K562 (cell line): ENCODE results near the gene MAP3K7. TPM values are rescaled to one million over a fixed set of nuclear protein-coding genes. Genes with fewer than 3 reads are reported as not detected.

Experiments used
- ATAC-seq: fragments of 200-7000 bp; cut with Tn5 transposase; 3 replicates; pipeline ENCODE4 v1.9.1; 2020; ENCODE audit warnings: moderate library complexity
- BruUV-seq: library from RNA; stranded (reverse); fragments of 400-500 nt; replicated peaks from 2 replicates; lab custom pipeline; 2021; lab: Mats Ljungman, UMichigan
- CTCF ChIA-PET: fragments of 300-600 bp; formaldehyde crosslinking; extraction: SDS; loops from one replicate; lab custom pipeline; 2021; ENCODE audit warnings: low intra/inter-chr PET ratio; lab: Yijun Ruan, JAX
- POLR2A ChIA-PET: fragments of 300-600, 350-650 bp; sonication (Branson Sonifier 250); formaldehyde crosslinking; extraction: SDS; loops from one replicate; lab custom pipeline; 2021; ENCODE audit warnings: antibody characterized with exemption, inconsistent platforms; lab: Yijun Ruan, JAX
- DNase-seq, 4 experiments: peaks; one replicate each; pipeline versions ENCODE4 v3.0.0 to v3.0.0-alpha.2; 2011 to 2018; ENCODE audit warnings: low spot score in 3 of 4, mixed read lengths in 3 of 4; ENCODE audit errors: extremely low read depth in 1 of 4
- FAIRE-seq: peaks from 2 replicates; lab custom pipeline; 2011; peaks lifted over from hg19 to GRCh38; lab: Jason Lieb, UNC
- H2AFZ ChIP-seq: 2 replicates; pipeline ENCODE4 v1.6.0; 2011; ENCODE audit warnings: low read depth, low read length, control low read depth, inconsistent platforms
- H3K27ac ChIP-seq: fragments of 200-600 bp; 3 replicates; pipeline ENCODE4 v1.8.0; 2011; ENCODE audit warnings: low read depth, mild to moderate bottlenecking, control low read depth, inconsistent platforms, low read length, moderate library complexity, mixed read lengths; ENCODE audit errors: extremely low read depth
- H3K27me3 ChIP-seq, 2 experiments: fragments of 300-600 bp in 1 of 2; 2 replicates in 1 of 2; 3 replicates in 1 of 2; pipeline versions ENCODE4 v1.6.0 to v1.8.0; 2011; ENCODE audit warnings: inconsistent platforms in 2 of 2, low read length in 2 of 2, mild to moderate bottlenecking in 1 of 2, mixed read lengths in 1 of 2, moderate library complexity in 1 of 2; ENCODE audit not compliant: control insufficient read depth in 2 of 2, insufficient read depth in 2 of 2
- H3K36me3 ChIP-seq: fragments of 300-600 bp; 3 replicates; pipeline ENCODE4 v1.8.0; 2011; ENCODE audit warnings: mild to moderate bottlenecking, low read length, inconsistent platforms; ENCODE audit not compliant: control insufficient read depth, insufficient read depth
- H3K4me1 ChIP-seq, 2 experiments: fragments of 200-600 bp in 1 of 2; replicated peaks in 1 of 2; 2 replicates in 1 of 2; 3 replicates in 1 of 2; pipeline versions ENCODE4 v1.5.1 to v1.8.0; 2011; ENCODE audit warnings: inconsistent platforms in 2 of 2, low read length in 2 of 2, mild to moderate bottlenecking in 1 of 2, mixed read lengths in 1 of 2, moderate library complexity in 1 of 2; ENCODE audit not compliant: control insufficient read depth in 2 of 2, insufficient read depth in 2 of 2
- H3K4me2 ChIP-seq: 2 replicates; pipeline ENCODE4 v1.6.1; 2011; ENCODE audit warnings: low read length, control low read depth, inconsistent platforms, mixed read lengths; ENCODE audit not compliant: insufficient read depth
- H3K4me3 ChIP-seq: fragments of 200-600 bp; sonication (generic), shearing (Covaris generic); 2 replicates; pipeline ENCODE4 v1.5.1; 2016; ENCODE audit warnings: control low read depth, inconsistent platforms
- H3K79me2 ChIP-seq: fragments of 200-600 bp; 3 replicates; pipeline ENCODE4 v1.8.0; 2011; ENCODE audit warnings: low read length, inconsistent platforms; ENCODE audit not compliant: control insufficient read depth, insufficient read depth
- H3K9ac ChIP-seq, 2 experiments: 2 replicates each; pipeline versions ENCODE4 v1.6.0 to v1.6.1; 2011; ENCODE audit warnings: low read depth in 2 of 2, low read length in 2 of 2, control low read depth in 1 of 2, inconsistent platforms in 1 of 2, mild to moderate bottlenecking in 1 of 2, mixed read lengths in 1 of 2; ENCODE audit not compliant: insufficient read depth in 1 of 2
- H3K9me1 ChIP-seq: one replicate; pipeline ENCODE4 v1.6.0; 2011; ENCODE audit warnings: inconsistent platforms, mild to moderate bottlenecking, low read length, moderate library complexity; ENCODE audit not compliant: control insufficient read depth, insufficient read depth
- H3K9me3 ChIP-seq: replicated peaks from 2 replicates; pipeline ENCODE4 v1.5.1; 2011; ENCODE audit warnings: low read depth, low read length, inconsistent platforms; ENCODE audit not compliant: control insufficient read depth, insufficient read depth
- H4K20me1 ChIP-seq: replicated peaks from 2 replicates; pipeline ENCODE4 v1.6.1; 2011; ENCODE audit warnings: low read length, inconsistent platforms, mixed read lengths; ENCODE audit not compliant: control insufficient read depth, insufficient read depth
- EGR1 ChIP-seq: fragments of 450-650 bp; conservative IDR thresholded peaks from 2 replicates; pipeline ENCODE4 v1.6.1; 2017; ENCODE audit warnings: mild to moderate bottlenecking
- PHF8 ChIP-seq: fragments of 200-600 bp; sonication (generic); IDR thresholded peaks from 2 replicates; pipeline ENCODE4 v1.6.1; 2012; ENCODE audit warnings: mixed run types, mild to moderate bottlenecking, inconsistent platforms, low read length, moderate library complexity, borderline replicate concordance
- TAF1 ChIP-seq: IDR thresholded peaks from 2 replicates; pipeline ENCODE4 v1.6.1; 2011; ENCODE audit warnings: mild to moderate bottlenecking, low read length, moderate library complexity; ENCODE audit not compliant: insufficient read depth, control insufficient read depth, severe bottlenecking; ENCODE audit errors: extremely low read depth
- ZBTB17 ChIP-seq: fragments of 450-650 bp; formaldehyde crosslinking; IDR thresholded peaks from 2 replicates; pipeline ENCODE4 v1.4.0; 2020; ENCODE audit warnings: mild to moderate bottlenecking
- WGBS: fragments of 100-300 bp; shearing (Covaris generic); methylation state at CpG from one replicate; pipeline ENCODE4 v1.1.6; 2016; ENCODE audit warnings: low coverage, mixed read lengths; ENCODE audit not compliant: insufficient coverage; ENCODE audit errors: missing lambda C conversion rate; 5-methylcytosine and 5-hydroxymethylcytosine counted together
- in situ Hi-C: fragments of 300-500 bp; cut with MboI; formaldehyde crosslinking; loops from 4 replicates; pipeline ENCODE4 v1.15.0; 2018; ENCODE audit warnings: inconsistent platforms, mixed read lengths
- intact Hi-C: fragments of 100-400 bp; cut with micrococcal nuclease; formaldehyde crosslinking; loops from 2 replicates; pipeline ENCODE4 v1.14.2; 2022
- polyA plus RNA-seq, 8 experiments: library from polyadenylated mRNA; depleted of rRNA in 4 of 8; stranded (reverse) in 5 of 8; unstranded in 3 of 8; fragments of >200 nt; fragmentation: Nextera tagmentation in 2 of 8; fragmentation: Illumina TruSeq in 1 of 8; extraction: Ambion mirVana in 2 of 8; extraction: Trizol in 1 of 8; gene quantifications; 2 replicates each; pipeline versions ENCODE4 v1.2.1 to v1.2.3, GENCODE V29; 2011 to 2014; ENCODE audit warnings: inconsistent platforms in 1 of 8, missing spikeins in 1 of 8
- total RNA-seq, 7 experiments: library from RNA; depleted of rRNA in 6 of 7; stranded (reverse); fragments of >200 nt in 6 of 7; fragmentation: Illumina TruSeq in 2 of 7; extraction: Trizol in 2 of 7; gene quantifications; 2 replicates each; pipeline versions ENCODE4 v1.2.1 to v1.2.3, GENCODE V29; 2011 to 2021; ENCODE audit warnings: low replicate concordance in 1 of 7
- TF ChIP-seq, protein P1 (sequence below): fragments of 250-450 bp; sonication (Bioruptor Pico); IDR thresholded peaks from 2 replicates; pipeline ENCODE4 v1.4.0; 2020; ENCODE audit warnings: mild to moderate bottlenecking, moderate library complexity
- TF ChIP-seq, protein P2 (sequence below): fragments of 450-650 bp; IDR thresholded peaks from 2 replicates; pipeline ENCODE4 v1.6.1; 2016
- TF ChIP-seq, protein P3 (sequence below): fragments of 450-650 bp; formaldehyde crosslinking; IDR thresholded peaks from 2 replicates; pipeline ENCODE4 v1.4.0; 2022; ENCODE audit warnings: missing genetic modification characterization

Gene MAP3K7
- total and polyA plus RNA-seq, 9 of the 15 experiments (the other 6 are each of a cell fraction or from before 2014, with no cell fraction given) = 13.4 to 60.9 (median 34.8) TPM

DNA sequence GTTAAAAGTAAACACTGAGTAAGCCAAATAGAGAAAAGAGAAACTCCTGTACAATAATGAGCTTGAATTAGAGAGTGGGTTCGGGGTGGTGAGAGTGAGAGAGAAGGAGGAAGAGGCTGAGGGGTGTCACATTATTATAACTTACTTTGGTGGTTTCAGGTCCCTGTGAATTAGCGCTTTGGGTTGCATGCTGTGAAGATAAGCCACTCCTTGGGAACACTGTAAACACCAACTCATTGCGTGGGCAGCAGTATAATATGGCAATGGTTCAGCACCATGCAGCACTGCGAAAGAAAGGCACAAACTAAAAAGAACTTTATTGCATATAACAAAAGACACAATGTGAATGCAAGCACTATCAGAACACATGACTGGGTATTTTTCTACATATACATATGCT, 26.9 kb downstream of the MAP3K7 start:
- peak; percentile 66 for FAIRE-seq
- POLR2A ChIA-PET = interaction anchor here (1.0 kb wide), 1 partner anchor 314 kb away, joined by 3 read pairs; no protein-coding TSS in a partner anchor
- 72% methylated on average over 4 of the region's 4 CpGs for WGBS

DNA sequence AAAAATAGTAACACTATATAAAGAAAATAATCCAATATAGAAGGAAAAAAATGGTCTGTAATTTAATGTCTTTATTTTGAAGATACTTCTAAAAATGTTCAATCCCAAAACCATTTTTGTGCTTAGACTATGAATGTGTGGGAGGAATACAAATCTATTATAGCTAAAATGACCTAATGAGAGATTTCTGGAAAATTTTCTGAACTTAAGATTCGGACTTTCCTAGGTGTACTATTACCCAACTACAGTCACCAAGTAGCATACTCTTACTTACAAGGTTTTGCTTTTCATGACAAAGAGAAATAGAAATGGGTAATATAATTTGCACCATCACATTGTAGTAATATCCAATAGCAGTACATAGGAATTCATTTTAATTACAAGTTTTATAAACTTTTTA, 29.9 kb downstream of the MAP3K7 start:
- TF ChIP-seq ZBTB17 (CRISPR knock-in tag) (no peak), PHF8 (no peak), TAF1 (no peak)
- TF ChIP-seq, protein P1, sequence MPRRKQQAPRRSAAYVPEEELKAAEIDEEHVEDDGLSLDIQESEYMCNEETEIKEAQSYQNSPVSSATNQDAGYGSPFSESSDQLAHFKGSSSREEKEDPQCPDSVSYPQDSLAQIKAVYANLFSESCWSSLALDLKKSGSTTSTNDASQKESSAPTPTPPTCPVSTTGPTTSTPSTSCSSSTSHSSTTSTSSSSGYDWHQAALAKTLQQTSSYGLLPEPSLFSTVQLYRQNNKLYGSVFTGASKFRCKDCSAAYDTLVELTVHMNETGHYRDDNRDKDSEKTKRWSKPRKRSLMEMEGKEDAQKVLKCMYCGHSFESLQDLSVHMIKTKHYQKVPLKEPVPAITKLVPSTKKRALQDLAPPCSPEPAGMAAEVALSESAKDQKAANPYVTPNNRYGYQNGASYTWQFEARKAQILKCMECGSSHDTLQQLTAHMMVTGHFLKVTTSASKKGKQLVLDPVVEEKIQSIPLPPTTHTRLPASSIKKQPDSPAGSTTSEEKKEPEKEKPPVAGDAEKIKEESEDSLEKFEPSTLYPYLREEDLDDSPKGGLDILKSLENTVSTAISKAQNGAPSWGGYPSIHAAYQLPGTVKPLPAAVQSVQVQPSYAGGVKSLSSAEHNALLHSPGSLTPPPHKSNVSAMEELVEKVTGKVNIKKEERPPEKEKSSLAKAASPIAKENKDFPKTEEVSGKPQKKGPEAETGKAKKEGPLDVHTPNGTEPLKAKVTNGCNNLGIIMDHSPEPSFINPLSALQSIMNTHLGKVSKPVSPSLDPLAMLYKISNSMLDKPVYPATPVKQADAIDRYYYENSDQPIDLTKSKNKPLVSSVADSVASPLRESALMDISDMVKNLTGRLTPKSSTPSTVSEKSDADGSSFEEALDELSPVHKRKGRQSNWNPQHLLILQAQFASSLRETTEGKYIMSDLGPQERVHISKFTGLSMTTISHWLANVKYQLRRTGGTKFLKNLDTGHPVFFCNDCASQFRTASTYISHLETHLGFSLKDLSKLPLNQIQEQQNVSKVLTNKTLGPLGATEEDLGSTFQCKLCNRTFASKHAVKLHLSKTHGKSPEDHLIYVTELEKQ (CRISPR knock-in tag) = no peak
- TF ChIP-seq, protein P2, sequence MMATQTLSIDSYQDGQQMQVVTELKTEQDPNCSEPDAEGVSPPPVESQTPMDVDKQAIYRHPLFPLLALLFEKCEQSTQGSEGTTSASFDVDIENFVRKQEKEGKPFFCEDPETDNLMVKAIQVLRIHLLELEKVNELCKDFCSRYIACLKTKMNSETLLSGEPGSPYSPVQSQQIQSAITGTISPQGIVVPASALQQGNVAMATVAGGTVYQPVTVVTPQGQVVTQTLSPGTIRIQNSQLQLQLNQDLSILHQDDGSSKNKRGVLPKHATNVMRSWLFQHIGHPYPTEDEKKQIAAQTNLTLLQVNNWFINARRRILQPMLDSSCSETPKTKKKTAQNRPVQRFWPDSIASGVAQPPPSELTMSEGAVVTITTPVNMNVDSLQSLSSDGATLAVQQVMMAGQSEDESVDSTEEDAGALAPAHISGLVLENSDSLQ = no peak
- TF ChIP-seq, all 486 proteins: peak for 0
- ChIA-PET CTCF (no interaction called here), POLR2A (no interaction called here)
- ATAC-seq (no peak), DNase-seq (no peak), FAIRE-seq (no peak)
- H3K4me1 ChIP-seq = no peaks in the 10 kb centered on the region
- H4K20me1 ChIP-seq = no peaks in the 10 kb centered on the region
- no peak overlapping the region for H3K4me2 ChIP-seq
- in situ Hi-C loops (no loop called here), intact Hi-C loops (no loop called here)
- H3K27me3 ChIP-seq = no peaks in the 10 kb centered on the region
- H3K9me3 ChIP-seq = no peaks in the 10 kb centered on the region
- no peaks in the 10 kb centered on the region for H3K79me2 ChIP-seq
- H2AFZ ChIP-seq = no peak overlapping the region
- BruUV-seq = no TSS peak
- H3K36me3 ChIP-seq = peaks cover 87% of the 10 kb centered on the region
- H3K9ac ChIP-seq = no peak overlapping the region
- no peak overlapping the region for H3K4me3 ChIP-seq
- H3K27ac ChIP-seq = no peak overlapping the region
- H3K9me1 ChIP-seq = peaks cover 3% of the 10 kb centered on the region
- WGBS = 100% methylated on average over 1 of the region's 1 CpG

More for the DNA sequence above, 26.9 kb downstream of the MAP3K7 start:
- no peak overlapping the region for H3K9ac ChIP-seq
- intact Hi-C loops = no loop called here
- H3K79me2 ChIP-seq = no peaks in the 10 kb centered on the region
- DNase-seq = peak in 2 of 4 experiments; percentile 15 to 23
- no peak; the same call in 2 of the 3 replicates for ATAC-seq
- no peak overlapping the region for H2AFZ ChIP-seq
- peaks cover 3% of the 10 kb centered on the region for H3K9me1 ChIP-seq
- peaks cover 63% of the 10 kb centered on the region for H3K36me3 ChIP-seq
- H3K27ac ChIP-seq = no peak overlapping the region
- no TSS peak for BruUV-seq
- H4K20me1 ChIP-seq = no peaks in the 10 kb centered on the region
- H3K4me1 ChIP-seq = no peaks in the 10 kb centered on the region
- H3K4me3 ChIP-seq = no peak overlapping the region
- no peaks in the 10 kb centered on the region for H3K27me3 ChIP-seq
- in situ Hi-C loops = no loop called here
- CTCF ChIA-PET = no interaction called here
- no peak overlapping the region for H3K4me2 ChIP-seq
- no peaks in the 10 kb centered on the region for H3K9me3 ChIP-seq
- TF ChIP-seq, protein P3, sequence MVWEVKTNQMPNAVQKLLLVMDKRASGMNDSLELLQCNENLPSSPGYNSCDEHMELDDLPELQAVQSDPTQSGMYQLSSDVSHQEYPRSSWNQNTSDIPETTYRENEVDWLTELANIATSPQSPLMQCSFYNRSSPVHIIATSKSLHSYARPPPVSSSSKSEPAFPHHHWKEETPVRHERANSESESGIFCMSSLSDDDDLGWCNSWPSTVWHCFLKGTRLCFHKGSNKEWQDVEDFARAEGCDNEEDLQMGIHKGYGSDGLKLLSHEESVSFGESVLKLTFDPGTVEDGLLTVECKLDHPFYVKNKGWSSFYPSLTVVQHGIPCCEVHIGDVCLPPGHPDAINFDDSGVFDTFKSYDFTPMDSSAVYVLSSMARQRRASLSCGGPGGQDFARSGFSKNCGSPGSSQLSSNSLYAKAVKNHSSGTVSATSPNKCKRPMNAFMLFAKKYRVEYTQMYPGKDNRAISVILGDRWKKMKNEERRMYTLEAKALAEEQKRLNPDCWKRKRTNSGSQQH (CRISPR knock-in tag) = no peak
- peak; percentile 59 for TF ChIP-seq EGR1
